Keratinocyte (primary cell): ENCODE measurements around the gene ARRDC4.

Experiments
- CTCF ChIP-seq, 3 experiments: IDR thresholded peaks in 1 of 3; conservative IDR thresholded peaks in 1 of 3; optimal IDR thresholded peaks in 1 of 3; 2 replicates in 2 of 3; 3 replicates in 1 of 3; pipeline versions ENCODE3 to v1.5.1; 2011; ENCODE audit warnings: low read length in 3 of 3, mild to moderate bottlenecking in 3 of 3, moderate library complexity in 2 of 3, control low read depth in 1 of 3, inconsistent platforms in 1 of 3; ENCODE audit not compliant: insufficient read depth in 2 of 3; ENCODE audit errors: extremely low read depth in 1 of 3
- EZH2 ChIP-seq: IDR thresholded peaks from one replicate; pipeline ENCODE4 v1.6.1; 2012; ENCODE audit warnings: inconsistent platforms, mild to moderate bottlenecking, low read length, moderate library complexity

GRCh38 chr15:97941572-97941971, 18.9 kb upstream of the ARRDC4 start:
- TF ChIP-seq CTCF (optimal IDR thresholded peaks at IDR 0.05 in 1 of 3, IDR thresholded peaks at IDR 0.05 in 1 of 3, conservative IDR thresholded peaks at IDR 0.05 in 1 of 3; ENCODE audit: extremely low read depth in 1 of 3, insufficient read depth in 2 of 3, low read length in 3 of 3) (no peak), EZH2 (no peak)
